ENCODE results near the gene ADAP2.
"Not testable (repeated sequence)": the region's sequence is repeated elsewhere in the genome, so short reads cannot be mapped to it uniquely, and the experiment has no call there.

Gene ADAP2

GRCh38 chr17:30930495-30930894 lies 8.8 kb downstream of the ADAP2 start:
- no peak overlapping the region for H3K27ac ChIP-seq
- TF ChIP-seq CTCF (IDR thresholded peaks at IDR 0.05), result no peak

GRCh38 chr17:30931582-30931981 lies 9.8 kb downstream of the ADAP2 start:
- H3K27ac ChIP-seq, result not testable (repeated sequence)

- no peak overlapping the region for H3K27ac ChIP-seq
- TF ChIP-seq CTCF (IDR thresholded peaks at IDR 0.05), result no peak
- TF ChIP-seq ZFX (IDR thresholded peaks at IDR 0.05; ENCODE audit: borderline replicate concordance), result no peak
Observed at GRCh38 chr17:30933966-30934365, 12.2 kb downstream of the ADAP2 start.

- no peak for TF ChIP-seq CTCF (IDR thresholded peaks at IDR 0.05)
- no peak for TF ChIP-seq ZFX (IDR thresholded peaks at IDR 0.05; ENCODE audit: borderline replicate concordance)
- H3K27ac ChIP-seq, result no peak overlapping the region
Observed at GRCh38 chr17:30939051-30939689, 17.4 kb downstream of the ADAP2 start.

GRCh38 chr17:30942308-30943079 lies 20.7 kb downstream of the ADAP2 start:
- TF ChIP-seq CTCF (IDR thresholded peaks at IDR 0.05) (no peak), ZFX (IDR thresholded peaks at IDR 0.05; ENCODE audit: borderline replicate concordance) (no peak)
- no peak overlapping the region for H3K27ac ChIP-seq

- no peak for TF ChIP-seq ZFX (IDR thresholded peaks at IDR 0.05; ENCODE audit: borderline replicate concordance)
- no peak overlapping the region for H3K27ac ChIP-seq
Observed at GRCh38 chr17:30947796-30948195, 26.1 kb downstream of the ADAP2 start.

GRCh38 chr17:30950189-30950588 lies 28.4 kb downstream of the ADAP2 start:
- H3K27ac ChIP-seq, result no peak overlapping the region

More at GRCh38 chr17:30950189-30950588, 28.4 kb downstream of the ADAP2 start:
- TF ChIP-seq CTCF (IDR thresholded peaks at IDR 0.05) (no peak), ZFX (IDR thresholded peaks at IDR 0.05; ENCODE audit: borderline replicate concordance) (no peak)

Data from 22Rv1 (cell line).